ENCODE results near the gene AHNAK2. TPM values are rescaled to one million over a fixed set of nuclear protein-coding genes. Genes with fewer than 3 reads are reported as not detected.

Gene AHNAK2
- total and polyA plus RNA-seq, 4 donors = 36.1 to 102 (median 37.9) TPM

DNA sequence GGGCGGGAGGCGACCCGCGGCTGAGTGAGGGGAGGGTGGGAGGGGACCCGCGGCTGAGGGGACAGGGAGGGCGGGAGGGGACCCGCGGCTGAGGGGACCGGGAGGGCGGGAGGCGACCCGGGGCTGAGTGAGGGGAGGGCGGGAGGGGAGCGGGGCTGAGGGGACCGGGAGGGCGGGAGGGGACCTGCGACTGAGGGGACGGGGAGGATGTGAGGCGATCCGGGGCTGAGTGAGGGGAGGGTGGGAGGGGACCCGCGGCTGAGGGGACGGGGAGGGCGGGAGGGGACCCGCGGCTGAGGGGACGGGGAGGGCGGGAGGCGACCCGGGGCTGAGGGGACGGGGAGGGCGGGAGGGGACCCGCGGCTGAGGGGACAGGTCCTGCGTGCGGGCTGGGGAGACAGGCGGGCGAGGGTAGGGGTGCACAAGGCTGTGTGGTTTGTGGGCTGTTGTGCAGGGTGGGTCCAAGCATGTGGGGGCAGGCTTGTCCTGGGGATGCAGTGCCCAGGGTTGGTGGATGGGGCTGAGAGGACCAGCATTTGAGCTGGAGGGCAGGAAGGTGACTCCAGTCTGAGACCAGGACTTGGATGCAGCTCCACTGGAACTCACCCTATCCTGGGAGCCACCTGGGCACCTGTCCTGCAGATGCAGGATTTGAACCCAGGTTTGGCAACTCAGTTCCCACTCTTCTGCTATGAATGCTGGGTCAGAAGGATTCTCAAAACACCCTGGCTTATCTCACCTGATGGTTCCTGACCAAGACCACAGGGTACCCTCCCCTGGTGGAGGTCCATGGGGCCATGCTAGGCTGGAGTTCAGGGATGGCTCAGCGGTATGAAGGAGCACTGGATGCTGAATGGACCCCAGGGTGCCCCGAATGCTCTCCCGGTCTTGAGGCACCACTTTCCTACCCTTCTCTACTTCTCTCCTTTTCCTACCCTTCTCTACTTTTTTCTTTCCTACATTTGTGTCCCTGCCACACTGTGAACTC is 44.1 kb downstream of the AHNAK2 start:
- H3K9me3 ChIP-seq (ENCODE audit: control insufficient read depth, insufficient read depth, low read length) = no peaks in the 10 kb centered on the region
- peaks cover 2% of the 10 kb centered on the region for H3K36me3 ChIP-seq (ENCODE audit: control insufficient read depth, insufficient read depth, low read length)
- DNase-seq (ENCODE audit: low read depth in 4 of 6, low spot score in 6 of 6) = no peak
- no peak overlapping the region for H3K4me3 ChIP-seq (ENCODE audit: low read depth, low read length)
- H3K4me1 ChIP-seq (ENCODE audit: control insufficient read depth, insufficient read depth, low read length) = peaks cover 26% of the 10 kb centered on the region
- 20% methylated on average over 11 of the region's 42 CpGs for WGBS (ENCODE audit: insufficient coverage)
- no peak overlapping the region for H3K27ac ChIP-seq (ENCODE audit: low read depth, low read length)
- H3K27me3 ChIP-seq (ENCODE audit: control insufficient read depth, insufficient read depth, low read length) = peaks cover 16% of the 10 kb centered on the region

DNA sequence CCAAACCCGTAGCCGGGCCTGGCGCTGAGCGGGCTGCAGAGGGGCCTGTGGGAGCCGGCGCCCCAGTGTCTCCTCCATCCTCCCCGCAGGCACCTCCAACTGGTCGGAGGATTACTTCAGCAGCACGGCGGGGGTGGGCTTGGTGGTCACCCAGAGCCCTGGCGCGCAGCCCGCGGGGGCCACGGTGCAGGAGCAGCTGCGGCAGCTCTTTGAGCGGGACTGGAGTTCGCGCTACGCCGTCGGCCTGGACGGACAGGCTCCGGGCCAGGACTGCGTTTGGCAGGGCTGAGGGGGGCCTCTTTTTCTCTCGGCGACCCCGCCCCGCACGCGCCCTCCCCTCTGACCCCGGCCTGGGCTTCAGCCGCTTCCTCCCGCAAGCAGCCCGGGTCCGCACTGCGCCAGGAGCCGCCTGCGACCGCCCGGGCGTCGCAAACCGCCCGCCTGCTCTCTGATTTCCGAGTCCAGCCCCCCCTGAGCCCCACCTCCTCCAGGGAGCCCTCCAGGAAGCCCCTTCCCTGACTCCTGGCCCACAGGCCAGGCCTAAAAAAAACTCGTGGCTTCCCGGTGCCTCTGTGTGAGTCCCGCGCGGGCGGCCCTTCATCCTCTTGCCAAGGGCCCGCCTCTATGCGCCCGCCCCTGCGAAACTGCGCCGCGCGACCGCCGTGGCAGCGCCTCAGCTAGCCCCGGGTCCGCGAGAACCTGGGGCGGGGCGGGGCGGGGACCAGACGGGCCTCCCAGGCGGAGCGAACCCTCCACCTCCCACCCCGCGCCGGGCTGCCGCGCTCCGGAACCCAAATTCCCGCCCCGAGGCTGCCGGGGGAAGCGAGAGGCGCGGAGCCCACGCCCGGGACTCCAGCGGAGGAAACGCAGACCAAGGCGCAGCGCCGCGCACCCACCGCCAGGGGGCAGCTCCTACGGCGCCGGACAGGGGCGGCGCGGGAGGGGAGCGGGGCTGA is 45.2 kb downstream of the AHNAK2 start:
- Histone ChIP-seq H3K27me3 (ENCODE audit: control insufficient read depth, insufficient read depth, low read length) (peaks cover 16% of the 10 kb centered on the region), H3K4me3 (ENCODE audit: low read depth, low read length) (peak overlapping the region; percentile 44), H3K27ac (ENCODE audit: low read depth, low read length) (no peak overlapping the region)

DNA sequence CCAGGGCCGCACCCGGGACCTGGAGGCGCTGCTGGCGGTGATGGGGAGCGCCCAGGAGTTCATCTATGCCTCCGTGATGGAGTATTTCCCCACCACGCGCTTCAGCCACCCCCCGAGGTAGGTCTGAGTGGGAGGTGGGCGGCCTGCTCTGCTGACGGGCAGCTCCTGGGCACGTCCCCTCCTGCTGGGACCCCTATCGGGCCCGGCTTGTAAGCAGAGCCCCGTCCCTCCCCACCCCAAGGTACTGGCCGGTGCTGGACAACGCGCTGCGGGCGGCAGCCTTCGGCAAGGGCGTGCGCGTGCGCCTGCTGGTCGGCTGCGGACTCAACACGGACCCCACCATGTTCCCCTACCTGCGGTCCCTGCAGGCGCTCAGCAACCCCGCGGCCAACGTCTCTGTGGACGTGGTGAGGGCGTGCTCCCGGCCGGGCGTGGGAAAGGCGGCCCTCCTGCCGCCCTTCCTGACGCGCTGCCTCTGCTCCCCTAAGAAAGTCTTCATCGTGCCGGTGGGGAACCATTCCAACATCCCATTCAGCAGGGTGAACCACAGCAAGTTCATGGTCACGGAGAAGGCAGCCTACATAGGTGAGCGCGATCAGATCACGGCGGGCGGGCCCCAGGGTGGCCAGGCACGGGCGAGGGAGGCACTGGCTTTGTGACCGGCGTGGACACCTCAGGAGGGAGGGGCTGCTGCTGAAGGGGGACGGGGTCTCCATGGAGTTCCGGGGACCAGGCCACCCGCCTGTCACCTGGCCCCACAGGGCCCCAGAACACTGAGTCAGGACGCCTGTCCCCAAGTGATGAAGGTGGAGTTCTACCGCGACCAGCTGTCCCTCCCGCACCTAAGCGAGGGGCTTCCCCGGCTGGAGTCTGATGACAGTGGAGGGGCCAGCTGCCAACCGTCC is 46.2 kb downstream of the AHNAK2 start:
- DNase-seq (ENCODE audit: low read depth in 4 of 6, low spot score in 6 of 6) = peak in 1 of 6 donors; percentile 14
- Histone ChIP-seq H3K4me3 (ENCODE audit: low read depth, low read length) (no peak overlapping the region), H3K9me3 (ENCODE audit: control insufficient read depth, insufficient read depth, low read length) (no peaks in the 10 kb centered on the region), H3K27ac (ENCODE audit: low read depth, low read length) (no peak overlapping the region), H3K36me3 (ENCODE audit: control insufficient read depth, insufficient read depth, low read length) (peaks cover 10% of the 10 kb centered on the region), H3K27me3 (ENCODE audit: control insufficient read depth, insufficient read depth, low read length) (peaks cover 16% of the 10 kb centered on the region), H3K4me1 (ENCODE audit: control insufficient read depth, insufficient read depth, low read length) (peaks cover 29% of the 10 kb centered on the region)
- WGBS (ENCODE audit: insufficient coverage) = 16% methylated on average over 60 of the region's 64 CpGs

More for the DNA sequence above, 45.2 kb downstream of the AHNAK2 start:
- Histone ChIP-seq H3K9me3 (ENCODE audit: control insufficient read depth, insufficient read depth, low read length) (no peaks in the 10 kb centered on the region), H3K36me3 (ENCODE audit: control insufficient read depth, insufficient read depth, low read length) (peaks cover 6% of the 10 kb centered on the region), H3K4me1 (ENCODE audit: control insufficient read depth, insufficient read depth, low read length) (peaks cover 26% of the 10 kb centered on the region)
- peak; percentile 50 to 93 (median 64) for DNase-seq (ENCODE audit: low read depth in 4 of 6, low spot score in 6 of 6)
- 2% methylated on average over 86 of the region's 100 CpGs for WGBS (ENCODE audit: insufficient coverage)

DNA sequence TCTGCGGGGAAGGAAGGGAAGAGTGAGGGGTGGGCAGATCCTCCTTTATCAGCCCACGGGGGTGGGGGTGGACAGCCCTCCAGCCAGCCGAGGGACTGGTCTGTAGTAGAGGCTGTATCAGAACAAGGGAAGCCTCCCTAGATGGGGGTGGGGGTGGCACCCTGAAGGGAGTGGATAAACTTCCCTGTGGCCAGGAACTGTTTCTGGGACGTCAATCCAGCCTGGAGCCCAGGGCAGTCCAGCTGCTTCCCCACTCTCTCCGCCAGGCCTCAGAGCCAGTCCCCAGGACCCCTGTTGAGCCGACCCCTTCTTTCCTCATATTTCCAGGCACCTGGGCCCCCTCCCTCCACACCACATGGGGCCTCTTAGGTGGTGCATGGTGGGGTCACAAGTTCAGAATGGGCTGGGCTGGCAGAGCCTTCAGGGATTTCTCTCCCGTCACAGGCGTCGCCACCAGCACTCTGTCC is 46.8 kb downstream of the AHNAK2 start:
- Histone ChIP-seq H3K36me3 (ENCODE audit: control insufficient read depth, insufficient read depth, low read length) (peaks cover 10% of the 10 kb centered on the region), H3K27me3 (ENCODE audit: control insufficient read depth, insufficient read depth, low read length) (peaks cover 16% of the 10 kb centered on the region), H3K4me1 (ENCODE audit: control insufficient read depth, insufficient read depth, low read length) (peaks cover 29% of the 10 kb centered on the region), H3K9me3 (ENCODE audit: control insufficient read depth, insufficient read depth, low read length) (no peaks in the 10 kb centered on the region), H3K4me3 (ENCODE audit: low read depth, low read length) (no peak overlapping the region), H3K27ac (ENCODE audit: low read depth, low read length) (no peak overlapping the region)
- 47% methylated on average over 8 of the region's 9 CpGs for WGBS (ENCODE audit: insufficient coverage)
- no peak for DNase-seq (ENCODE audit: low read depth in 4 of 6, low spot score in 6 of 6)

DNA sequence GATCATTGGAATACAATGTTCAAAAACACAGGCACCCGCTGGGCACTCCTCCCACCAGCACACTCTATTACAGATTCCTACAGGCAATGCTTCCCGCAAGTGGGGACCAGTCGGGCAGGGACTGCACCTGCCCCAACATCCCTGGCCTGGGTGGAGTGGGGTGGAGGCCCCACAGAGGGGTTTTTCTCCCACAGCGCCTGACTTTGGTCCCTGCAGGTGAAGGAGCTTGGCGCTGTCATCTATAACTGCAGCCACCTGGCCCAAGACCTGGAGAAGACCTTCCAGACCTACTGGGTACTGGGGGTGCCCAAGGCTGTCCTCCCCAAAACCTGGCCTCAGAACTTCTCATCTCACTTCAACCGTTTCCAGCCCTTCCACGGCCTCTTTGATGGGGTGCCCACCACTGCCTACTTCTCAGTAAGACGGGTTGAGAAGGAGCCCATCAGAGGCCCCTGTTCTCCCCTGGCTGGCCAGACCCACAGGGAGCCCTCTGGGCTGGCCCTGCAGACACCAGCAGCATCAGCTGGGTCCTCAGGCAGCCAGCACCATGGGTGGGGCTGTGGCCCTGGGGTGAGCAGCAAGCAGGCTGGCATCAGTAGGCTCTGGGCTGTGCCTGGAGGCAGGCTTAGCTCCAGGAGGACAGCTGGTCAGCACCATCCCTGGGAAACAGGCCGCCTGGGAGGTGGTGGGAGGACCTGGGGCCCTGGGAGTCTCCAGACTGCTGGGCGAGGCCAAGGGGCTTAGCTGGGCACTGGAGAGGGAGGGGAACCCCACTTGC is 47.5 kb downstream of the AHNAK2 start:
- Histone ChIP-seq H3K27ac (ENCODE audit: low read depth, low read length) (no peak overlapping the region), H3K4me3 (ENCODE audit: low read depth, low read length) (no peak overlapping the region), H3K36me3 (ENCODE audit: control insufficient read depth, insufficient read depth, low read length) (peaks cover 10% of the 10 kb centered on the region), H3K27me3 (ENCODE audit: control insufficient read depth, insufficient read depth, low read length) (peaks cover 16% of the 10 kb centered on the region), H3K4me1 (ENCODE audit: control insufficient read depth, insufficient read depth, low read length) (peaks cover 29% of the 10 kb centered on the region), H3K9me3 (ENCODE audit: control insufficient read depth, insufficient read depth, low read length) (no peaks in the 10 kb centered on the region)
- DNase-seq (ENCODE audit: low read depth in 4 of 6, low spot score in 6 of 6) = no peak
- 73% methylated on average over 8 of the region's 10 CpGs for WGBS (ENCODE audit: insufficient coverage)

DNA sequence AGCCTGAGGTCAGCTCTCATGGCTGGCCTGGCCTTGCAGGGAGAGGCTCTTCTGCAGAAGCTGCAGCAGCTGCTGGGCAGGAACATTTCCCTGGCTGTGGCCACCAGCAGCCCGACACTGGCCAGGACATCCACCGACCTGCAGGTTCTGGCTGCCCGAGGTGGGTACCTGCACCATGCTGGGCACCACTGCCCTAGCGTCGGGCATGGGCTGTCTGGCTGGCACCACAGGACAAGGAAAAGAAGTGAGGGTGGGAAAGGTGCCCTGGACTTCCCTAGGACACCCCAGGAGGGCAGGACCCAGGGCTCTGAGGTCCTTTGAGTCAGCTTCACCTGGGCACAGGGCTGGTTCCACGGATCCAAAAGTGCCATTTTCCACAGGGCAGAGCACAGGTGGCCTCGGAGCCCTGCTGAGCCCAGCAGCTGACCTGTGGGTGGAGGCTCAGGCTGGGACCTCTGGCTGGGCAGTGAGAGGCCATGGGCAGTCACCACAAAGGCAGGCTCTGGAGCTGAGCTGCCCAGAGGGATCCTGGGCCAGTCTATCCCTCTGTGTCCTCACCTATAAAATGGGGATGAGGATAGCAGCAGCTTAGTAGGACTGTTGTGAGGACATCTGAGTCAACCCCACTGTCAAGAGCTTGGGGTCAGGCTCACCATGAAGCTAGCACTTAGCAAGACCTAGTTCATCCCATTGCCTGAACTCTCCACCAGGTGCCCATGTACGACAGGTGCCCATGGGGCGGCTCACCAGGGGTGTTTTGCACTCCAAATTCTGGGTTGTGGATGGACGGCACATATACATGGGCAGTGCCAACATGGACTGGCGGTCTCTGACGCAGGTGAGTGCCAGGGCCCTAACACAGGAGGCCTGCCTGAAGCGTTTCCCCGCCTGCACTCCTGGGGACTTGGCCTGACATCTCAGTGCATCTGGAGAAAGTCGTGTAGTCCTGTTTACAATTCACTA is 48.6 kb downstream of the AHNAK2 start:
- Histone ChIP-seq H3K9me3 (ENCODE audit: control insufficient read depth, insufficient read depth, low read length) (no peaks in the 10 kb centered on the region), H3K36me3 (ENCODE audit: control insufficient read depth, insufficient read depth, low read length) (peaks cover 10% of the 10 kb centered on the region), H3K4me3 (ENCODE audit: low read depth, low read length) (no peak overlapping the region), H3K27me3 (ENCODE audit: control insufficient read depth, insufficient read depth, low read length) (peaks cover 16% of the 10 kb centered on the region), H3K4me1 (ENCODE audit: control insufficient read depth, insufficient read depth, low read length) (peaks cover 26% of the 10 kb centered on the region), H3K27ac (ENCODE audit: low read depth, low read length) (no peak overlapping the region)
- DNase-seq (ENCODE audit: low read depth in 4 of 6, low spot score in 6 of 6) = no peak
- 89% methylated on average over 14 of the region's 15 CpGs for whole genome bisulfite sequencing (ENCODE audit: insufficient coverage)

DNA sequence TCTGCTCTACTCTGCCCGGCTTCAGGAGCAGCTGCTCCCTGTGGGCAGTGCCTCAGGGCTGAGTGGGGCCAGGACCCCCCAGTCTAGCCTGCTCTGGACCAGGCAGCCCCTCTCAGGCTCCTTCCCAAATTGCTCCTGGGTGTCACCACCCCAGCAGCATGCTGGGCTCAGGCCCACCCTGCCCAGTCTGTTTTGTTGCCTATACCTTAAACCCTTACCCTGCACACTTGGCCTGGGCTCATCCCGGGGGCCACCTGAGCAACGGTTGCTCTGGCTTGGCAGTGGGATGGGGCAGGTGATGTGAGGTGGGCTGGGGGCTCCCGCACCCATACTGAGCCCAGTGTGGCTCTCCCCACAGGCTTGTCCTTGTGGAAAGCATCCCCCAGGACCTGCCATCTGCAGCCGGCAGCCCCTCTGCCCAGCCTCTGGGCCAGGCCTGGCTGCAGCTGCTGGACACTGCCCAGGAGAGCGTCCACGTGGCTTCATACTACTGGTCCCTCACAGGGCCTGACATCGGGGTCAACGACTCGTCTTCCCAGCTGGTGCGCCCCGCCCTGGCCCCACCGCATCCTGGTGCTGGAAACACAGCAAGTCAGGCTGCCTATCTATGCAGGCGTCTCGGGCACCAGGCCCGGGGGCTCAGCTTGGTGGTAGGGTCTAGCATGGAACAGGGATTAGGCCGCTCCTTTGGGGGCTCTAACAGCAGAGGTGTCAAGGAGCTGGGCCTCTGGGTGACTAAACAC is 49.6 kb downstream of the AHNAK2 start:
- H3K4me3 ChIP-seq (ENCODE audit: low read depth, low read length) = no peak overlapping the region
- no peak overlapping the region for H3K27ac ChIP-seq (ENCODE audit: low read depth, low read length)
- peaks cover 16% of the 10 kb centered on the region for H3K27me3 ChIP-seq (ENCODE audit: control insufficient read depth, insufficient read depth, low read length)
- peaks cover 10% of the 10 kb centered on the region for H3K36me3 ChIP-seq (ENCODE audit: control insufficient read depth, insufficient read depth, low read length)
- DNase-seq (ENCODE audit: low read depth in 4 of 6, low spot score in 6 of 6) = no peak
- no peaks in the 10 kb centered on the region for H3K9me3 ChIP-seq (ENCODE audit: control insufficient read depth, insufficient read depth, low read length)
- WGBS (ENCODE audit: insufficient coverage) = 82% methylated on average over 17 of the region's 17 CpGs
- H3K4me1 ChIP-seq (ENCODE audit: control insufficient read depth, insufficient read depth, low read length) = peaks cover 23% of the 10 kb centered on the region
